ENCODE results near the gene ATG13. TPM values are rescaled to one million over a fixed set of nuclear protein-coding genes. Genes with fewer than 3 reads are reported as not detected.

Gene ATG13
- total and polyA plus RNA-seq, 2 of the 8 experiments (the other 6 are each of a cell fraction or from before 2014, with no cell fraction given), result 65.0 to 77.4 TPM

Other genes starting within 250 kb of the ATG13 start
- gene MDK, start 235.9 kb upstream of the ATG13 start, total RNA-seq (2021; fragmentation: NEBNext Ultra II Directional; extraction: Animal tissue kit (Norgen Biotek cat#: 25700)), result 309 and 338 TPM in 2 replicates
- gene MDK, start 235.9 kb upstream of the ATG13 start, polyA plus RNA-seq (2011; rRNA removed), result 606 and 948 TPM in 2 replicates
- gene CHRM4, start 225.8 kb upstream of the ATG13 start, total RNA-seq (2021; fragmentation: NEBNext Ultra II Directional; extraction: Animal tissue kit (Norgen Biotek cat#: 25700)), result 0.63 and 1.1 TPM in 2 replicates
- 1.3 and 2.2 TPM in 2 replicates for gene CHRM4, start 225.8 kb upstream of the ATG13 start, polyA plus RNA-seq (2011; rRNA removed)
- 35.6 and 37.4 TPM in 2 replicates for gene AMBRA1, start 23.5 kb upstream of the ATG13 start, total RNA-seq (2021; fragmentation: NEBNext Ultra II Directional; extraction: Animal tissue kit (Norgen Biotek cat#: 25700))
- 14.2 and 22.5 TPM in 2 replicates for gene AMBRA1, start 23.5 kb upstream of the ATG13 start, polyA plus RNA-seq (2011; rRNA removed)
- 4.3 and 5.1 TPM in 2 replicates for gene HARBI1, start 326 bp upstream of the ATG13 start, total RNA-seq (2021; fragmentation: NEBNext Ultra II Directional; extraction: Animal tissue kit (Norgen Biotek cat#: 25700))
- gene HARBI1, start 326 bp upstream of the ATG13 start, polyA plus RNA-seq (2011; rRNA removed), result 2.7 and 3.8 TPM in 2 replicates
- 58.8 and 63.3 TPM in 2 replicates for gene ARHGAP1, start 83.1 kb downstream of the ATG13 start, total RNA-seq (2021; fragmentation: NEBNext Ultra II Directional; extraction: Animal tissue kit (Norgen Biotek cat#: 25700))
- 28.6 and 42.8 TPM in 2 replicates for gene ARHGAP1, start 83.1 kb downstream of the ATG13 start, polyA plus RNA-seq (2011; rRNA removed)
- 10.7 and 11.0 TPM in 2 replicates for gene ZNF408, start 83.5 kb downstream of the ATG13 start, total RNA-seq (2021; fragmentation: NEBNext Ultra II Directional; extraction: Animal tissue kit (Norgen Biotek cat#: 25700))
- gene ZNF408, start 83.5 kb downstream of the ATG13 start, polyA plus RNA-seq (2011; rRNA removed), result 11.0 and 16.9 TPM in 2 replicates
- not detected in 2 replicates for gene F2, start 101.7 kb downstream of the ATG13 start, total RNA-seq (2021; fragmentation: NEBNext Ultra II Directional; extraction: Animal tissue kit (Norgen Biotek cat#: 25700))
- gene F2, start 101.7 kb downstream of the ATG13 start, polyA plus RNA-seq (2011; rRNA removed), result 0.11 and 0.25 TPM in 2 replicates
- 185 and 192 TPM in 2 replicates for gene CKAP5, start 228.7 kb downstream of the ATG13 start, total RNA-seq (2021; fragmentation: NEBNext Ultra II Directional; extraction: Animal tissue kit (Norgen Biotek cat#: 25700))
- gene CKAP5, start 228.7 kb downstream of the ATG13 start, polyA plus RNA-seq (2011; rRNA removed), result 45.2 and 64.8 TPM in 2 replicates

Measured in H1 (cell line).